Gastrocnemius medialis (tissue), 4 donors: ENCODE results near the gene CPEB3.

Source experiments
- POLR2A ChIP-seq, 2 donors: fragments of 450-650 bp; IDR thresholded peaks; one replicate each; pipeline ENCODE4 v1.6.1; 2017; ENCODE audit warnings: antibody characterized with exemption in 2 of 2, mild to moderate bottlenecking in 2 of 2, moderate library complexity in 2 of 2
- TF ChIP-seq, protein P1 (sequence below), 5 experiments: fragments of 450-650 bp in 3 of 5; fragments of 200-600 bp in 2 of 5; sonication (generic) in 2 of 5; IDR thresholded peaks in 4 of 5; conservative IDR thresholded peaks in 1 of 5; 1 replicate in 4 of 5; 2 replicates in 1 of 5; pipeline ENCODE4 v1.5.1; 2016 to 2019; ENCODE audit warnings: antibody characterized with exemption in 5 of 5, mild to moderate bottlenecking in 3 of 5, moderate library complexity in 3 of 5

DNA sequence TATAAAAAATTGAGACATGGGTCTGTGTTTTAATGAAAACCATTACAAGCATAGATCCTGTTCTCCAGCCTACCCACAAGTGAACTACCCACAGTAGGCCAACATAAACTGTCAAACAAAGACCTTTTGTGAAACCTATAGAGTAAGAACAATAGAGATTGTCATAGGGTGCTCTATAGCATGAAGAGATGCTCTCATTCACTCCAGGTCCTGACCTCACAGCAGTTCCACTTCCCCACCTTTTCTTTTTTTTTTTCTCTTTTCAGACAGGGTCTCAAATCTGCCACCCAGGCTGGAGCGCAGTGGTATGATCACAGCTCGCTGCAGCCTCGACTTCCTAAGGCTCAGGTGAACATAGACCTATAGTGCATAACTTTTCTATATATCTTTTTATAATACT is 72.3 kb downstream of the CPEB3 start:
- TF ChIP-seq, protein P1, sequence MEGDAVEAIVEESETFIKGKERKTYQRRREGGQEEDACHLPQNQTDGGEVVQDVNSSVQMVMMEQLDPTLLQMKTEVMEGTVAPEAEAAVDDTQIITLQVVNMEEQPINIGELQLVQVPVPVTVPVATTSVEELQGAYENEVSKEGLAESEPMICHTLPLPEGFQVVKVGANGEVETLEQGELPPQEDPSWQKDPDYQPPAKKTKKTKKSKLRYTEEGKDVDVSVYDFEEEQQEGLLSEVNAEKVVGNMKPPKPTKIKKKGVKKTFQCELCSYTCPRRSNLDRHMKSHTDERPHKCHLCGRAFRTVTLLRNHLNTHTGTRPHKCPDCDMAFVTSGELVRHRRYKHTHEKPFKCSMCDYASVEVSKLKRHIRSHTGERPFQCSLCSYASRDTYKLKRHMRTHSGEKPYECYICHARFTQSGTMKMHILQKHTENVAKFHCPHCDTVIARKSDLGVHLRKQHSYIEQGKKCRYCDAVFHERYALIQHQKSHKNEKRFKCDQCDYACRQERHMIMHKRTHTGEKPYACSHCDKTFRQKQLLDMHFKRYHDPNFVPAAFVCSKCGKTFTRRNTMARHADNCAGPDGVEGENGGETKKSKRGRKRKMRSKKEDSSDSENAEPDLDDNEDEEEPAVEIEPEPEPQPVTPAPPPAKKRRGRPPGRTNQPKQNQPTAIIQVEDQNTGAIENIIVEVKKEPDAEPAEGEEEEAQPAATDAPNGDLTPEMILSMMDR (IDR thresholded peaks at IDR 0.05 in 4 of 5, conservative IDR thresholded peaks at IDR 0.05 in 1 of 5) = no peak
- TF ChIP-seq POLR2A (IDR thresholded peaks at IDR 0.05) = no peak
